Measurements from ENCODE around the gene RAET1L. TPM values are rescaled to one million over a fixed set of nuclear protein-coding genes. Genes with fewer than 3 reads are reported as not detected.

Gene RAET1L
- polyA plus RNA-seq, 3 donors: not detected

- H3K4me3 Mint-ChIP-seq: no peak overlapping the region
- no peaks in the 10 kb centered on the region for H3K27me3 ChIP-seq (ENCODE audit: control insufficient read depth in 2 of 2, insufficient read depth in 2 of 2, low read length in 2 of 2)
- no peaks in the 10 kb centered on the region for H3K4me1 Mint-ChIP-seq
- no peaks in the 10 kb centered on the region for H3K36me3 Mint-ChIP-seq
- H3K27me3 Mint-ChIP-seq (ENCODE audit: low read depth in 3 of 3): peaks cover 14 to 33% (median 26%) of the 10 kb centered on the region in 3 donors
- intact Hi-C loops (cut with micrococcal nuclease): no loop called here
- H4K20me1 ChIP-seq (ENCODE audit: insufficient read depth, low read length): no peaks in the 10 kb centered on the region
- H3K4me3 ChIP-seq (replicated peaks in 1 of 3; ENCODE audit: low read depth in 2 of 3, low read length in 3 of 3): no peak overlapping the region
- no CpG with 5 or more reads among the region's 4 CpGs for WGBS (ENCODE audit: insufficient coverage)
- H3K4me1 ChIP-seq (ENCODE audit: control insufficient read depth in 1 of 2, insufficient read depth in 2 of 2, low read length in 2 of 2): no peaks in the 10 kb centered on the region
- DNase-seq: no peak
- H3K4me2 ChIP-seq (replicated peaks; ENCODE audit: extremely low read depth, low read length, poor library complexity, severe bottlenecking): no peak overlapping the region
- TF ChIP-seq CTCF (IDR thresholded peaks at IDR 0.05): no peak
- no peak overlapping the region for H3K27ac Mint-ChIP-seq
- H3K36me3 ChIP-seq (replicated peaks in 1 of 2; ENCODE audit: control insufficient read depth in 1 of 2, insufficient read depth in 2 of 2, low read length in 2 of 2): no peaks in the 10 kb centered on the region
- no peaks in the 10 kb centered on the region for H3K9me3 ChIP-seq (replicated peaks in 1 of 2; ENCODE audit: control insufficient read depth in 1 of 2, insufficient read depth in 1 of 2, low read length in 2 of 2)
- no peak overlapping the region for H3K9ac ChIP-seq (ENCODE audit: insufficient read depth, low read length, poor library complexity, severe bottlenecking)
- no peaks in the 10 kb centered on the region for H3K9me3 Mint-ChIP-seq
- no peaks in the 10 kb centered on the region for H3K79me2 ChIP-seq (ENCODE audit: insufficient read depth, low read length)
- no peak overlapping the region for H3K27ac ChIP-seq (ENCODE audit: low read depth in 1 of 2, low read length in 2 of 2)
- H2AFZ ChIP-seq (ENCODE audit: insufficient read depth, low read depth, low read length, poor library complexity, severe bottlenecking): no peak overlapping the region
These were observed 22.8 kb upstream of the RAET1L start for GRCh38 chr6:150048099-150048498.

- H2AFZ ChIP-seq (ENCODE audit: insufficient read depth, low read depth, low read length, poor library complexity, severe bottlenecking): no peak overlapping the region
- Mint-ChIP-seq H3K9me3 (no peaks in the 10 kb centered on the region), H3K4me1 (no peaks in the 10 kb centered on the region), H3K27me3 (ENCODE audit: low read depth in 3 of 3) (peaks cover 15 to 33% (median 22%) of the 10 kb centered on the region in 3 donors), H3K27ac (no peak overlapping the region), H3K4me3 (no peak overlapping the region), H3K36me3 (no peaks in the 10 kb centered on the region)
- H3K36me3 ChIP-seq (replicated peaks in 1 of 2; ENCODE audit: control insufficient read depth in 1 of 2, insufficient read depth in 2 of 2, low read length in 2 of 2): no peaks in the 10 kb centered on the region
- no peaks in the 10 kb centered on the region for H3K79me2 ChIP-seq (ENCODE audit: insufficient read depth, low read length)
- TF ChIP-seq CTCF (IDR thresholded peaks at IDR 0.05): no peak
- no peaks in the 10 kb centered on the region for H3K9me3 ChIP-seq (replicated peaks in 1 of 2; ENCODE audit: control insufficient read depth in 1 of 2, insufficient read depth in 1 of 2, low read length in 2 of 2)
- H3K4me3 ChIP-seq (replicated peaks in 1 of 3; ENCODE audit: low read depth in 2 of 3, low read length in 3 of 3): no peak overlapping the region
- no peaks in the 10 kb centered on the region for H3K27me3 ChIP-seq (ENCODE audit: control insufficient read depth in 2 of 2, insufficient read depth in 2 of 2, low read length in 2 of 2)
- H3K4me1 ChIP-seq (ENCODE audit: control insufficient read depth in 1 of 2, insufficient read depth in 2 of 2, low read length in 2 of 2): no peaks in the 10 kb centered on the region
- no peak overlapping the region for H3K4me2 ChIP-seq (replicated peaks; ENCODE audit: extremely low read depth, low read length, poor library complexity, severe bottlenecking)
- H4K20me1 ChIP-seq (ENCODE audit: insufficient read depth, low read length): no peaks in the 10 kb centered on the region
- H3K27ac ChIP-seq (ENCODE audit: low read depth in 1 of 2, low read length in 2 of 2): no peak overlapping the region
- H3K9ac ChIP-seq (ENCODE audit: insufficient read depth, low read length, poor library complexity, severe bottlenecking): no peak overlapping the region
- DNase-seq: no peak
- intact Hi-C loops (cut with micrococcal nuclease): no loop called here
- no CpG with 5 or more reads among the region's 1 CpG for WGBS (ENCODE audit: insufficient coverage)
These were observed 21.6 kb upstream of the RAET1L start for GRCh38 chr6:150046943-150047342.
